ENCODE results near the gene RSAD1. TPM values are rescaled to one million over a fixed set of nuclear protein-coding genes. Genes with fewer than 3 reads are reported as not detected.

The RSAD1 gene
- polyA plus RNA-seq, 1 of the 3 experiments (the other 2 are of a cell fraction), result 44.7 TPM

GRCh38 chr17:50534222-50534978 is 55.7 kb downstream of the RSAD1 start:
- ChIA-PET CTCF (interaction anchor here (0.7 to 24.2 kb wide), 9 partner anchors 12 to 89 kb away, joined by 3 to 1212 read pairs (median 5); partner anchors contain the start of genes RSAD1 and SPATA20), POLR2A (interaction anchor here (0.7 to 2.3 kb wide), 2 partner anchors 7 to 89 kb away, joined by 5 to 14 read pairs; no protein-coding TSS in a partner anchor)
- Histone ChIP-seq H2AFZ (ENCODE audit: low read depth) (no peak overlapping the region), H4K20me1 (ENCODE audit: insufficient read depth) (no peaks in the 10 kb centered on the region), H3K4me3 (ENCODE audit: low read depth in 2 of 2, low read length in 1 of 2) (no peak overlapping the region), H3K4me2 (peak overlapping the region; percentile 54; the same call in 1 of the 2 replicates), H3K79me2 (ENCODE audit: insufficient read depth) (no peaks in the 10 kb centered on the region), H3K9me3 (no peaks in the 10 kb centered on the region), H3K27ac (ENCODE audit: low read depth in 2 of 2, low read length in 1 of 2) (no peak overlapping the region), H3K4me1 (ENCODE audit: control insufficient read depth in 1 of 2, insufficient read depth in 2 of 2, low read depth in 1 of 2, low read length in 1 of 2) (peaks cover 7 to 30% of the 10 kb centered on the region in 2 experiments; a peak in 3 of 4 replicates), H3K9me2 (no peaks in the 10 kb centered on the region), H3K27me3 (ENCODE audit: insufficient read depth) (peaks cover 28% of the 10 kb centered on the region; the same call in 1 of the 2 replicates), H3K9ac (no peak overlapping the region), H3F3A (replicated peaks; ENCODE audit: insufficient read depth) (no peaks in the 10 kb centered on the region), H3K36me3 (replicated peaks in 1 of 2; ENCODE audit: control insufficient read depth in 1 of 2, insufficient read depth in 2 of 2, low read length in 1 of 2) (no peaks in the 10 kb centered on the region)
- WGBS (ENCODE audit: low lambda C conversion rate), result 87% methylated on average over 24 of the region's 24 CpGs
- peak; percentile 62 for DNase-seq
- no peak for TF ChIP-seq RCOR1 (IDR thresholded peaks at IDR 0.05; ENCODE audit: low read length)
- TF ChIP-seq EZH2phosphoT487 (IDR thresholded peaks at IDR 0.05; ENCODE audit: borderline replicate concordance, low read depth), result no peak
- TF ChIP-seq TEAD4 (IDR thresholded peaks at IDR 0.05; ENCODE audit: borderline replicate concordance, insufficient read depth), result no peak
- TF ChIP-seq, protein P1, sequence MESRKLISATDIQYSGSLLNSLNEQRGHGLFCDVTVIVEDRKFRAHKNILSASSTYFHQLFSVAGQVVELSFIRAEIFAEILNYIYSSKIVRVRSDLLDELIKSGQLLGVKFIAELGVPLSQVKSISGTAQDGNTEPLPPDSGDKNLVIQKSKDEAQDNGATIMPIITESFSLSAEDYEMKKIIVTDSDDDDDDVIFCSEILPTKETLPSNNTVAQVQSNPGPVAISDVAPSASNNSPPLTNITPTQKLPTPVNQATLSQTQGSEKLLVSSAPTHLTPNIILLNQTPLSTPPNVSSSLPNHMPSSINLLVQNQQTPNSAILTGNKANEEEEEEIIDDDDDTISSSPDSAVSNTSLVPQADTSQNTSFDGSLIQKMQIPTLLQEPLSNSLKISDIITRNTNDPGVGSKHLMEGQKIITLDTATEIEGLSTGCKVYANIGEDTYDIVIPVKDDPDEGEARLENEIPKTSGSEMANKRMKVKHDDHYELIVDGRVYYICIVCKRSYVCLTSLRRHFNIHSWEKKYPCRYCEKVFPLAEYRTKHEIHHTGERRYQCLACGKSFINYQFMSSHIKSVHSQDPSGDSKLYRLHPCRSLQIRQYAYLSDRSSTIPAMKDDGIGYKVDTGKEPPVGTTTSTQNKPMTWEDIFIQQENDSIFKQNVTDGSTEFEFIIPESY (IDR thresholded peaks at IDR 0.05; ENCODE audit: borderline replicate concordance, low read depth), result no peak
- no peak for TF ChIP-seq RAD21 (IDR thresholded peaks at IDR 0.05; ENCODE audit: low read length)
- TF ChIP-seq YY1 (IDR thresholded peaks at IDR 0.05; ENCODE audit: low read depth), result no peak
- TF ChIP-seq POLR2AphosphoS5 (IDR thresholded peaks at IDR 0.05; ENCODE audit: low read depth, low read length), result no peak
- no peak for TF ChIP-seq FOXJ3 (CRISPR knock-in tag; IDR thresholded peaks at IDR 0.05)
- no peak for TF ChIP-seq MAX (IDR thresholded peaks at IDR 0.05; ENCODE audit: low read depth)
- TF ChIP-seq, protein P2, sequence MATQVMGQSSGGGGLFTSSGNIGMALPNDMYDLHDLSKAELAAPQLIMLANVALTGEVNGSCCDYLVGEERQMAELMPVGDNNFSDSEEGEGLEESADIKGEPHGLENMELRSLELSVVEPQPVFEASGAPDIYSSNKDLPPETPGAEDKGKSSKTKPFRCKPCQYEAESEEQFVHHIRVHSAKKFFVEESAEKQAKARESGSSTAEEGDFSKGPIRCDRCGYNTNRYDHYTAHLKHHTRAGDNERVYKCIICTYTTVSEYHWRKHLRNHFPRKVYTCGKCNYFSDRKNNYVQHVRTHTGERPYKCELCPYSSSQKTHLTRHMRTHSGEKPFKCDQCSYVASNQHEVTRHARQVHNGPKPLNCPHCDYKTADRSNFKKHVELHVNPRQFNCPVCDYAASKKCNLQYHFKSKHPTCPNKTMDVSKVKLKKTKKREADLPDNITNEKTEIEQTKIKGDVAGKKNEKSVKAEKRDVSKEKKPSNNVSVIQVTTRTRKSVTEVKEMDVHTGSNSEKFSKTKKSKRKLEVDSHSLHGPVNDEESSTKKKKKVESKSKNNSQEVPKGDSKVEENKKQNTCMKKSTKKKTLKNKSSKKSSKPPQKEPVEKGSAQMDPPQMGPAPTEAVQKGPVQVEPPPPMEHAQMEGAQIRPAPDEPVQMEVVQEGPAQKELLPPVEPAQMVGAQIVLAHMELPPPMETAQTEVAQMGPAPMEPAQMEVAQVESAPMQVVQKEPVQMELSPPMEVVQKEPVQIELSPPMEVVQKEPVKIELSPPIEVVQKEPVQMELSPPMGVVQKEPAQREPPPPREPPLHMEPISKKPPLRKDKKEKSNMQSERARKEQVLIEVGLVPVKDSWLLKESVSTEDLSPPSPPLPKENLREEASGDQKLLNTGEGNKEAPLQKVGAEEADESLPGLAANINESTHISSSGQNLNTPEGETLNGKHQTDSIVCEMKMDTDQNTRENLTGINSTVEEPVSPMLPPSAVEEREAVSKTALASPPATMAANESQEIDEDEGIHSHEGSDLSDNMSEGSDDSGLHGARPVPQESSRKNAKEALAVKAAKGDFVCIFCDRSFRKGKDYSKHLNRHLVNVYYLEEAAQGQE (IDR thresholded peaks at IDR 0.05; ENCODE audit: low read depth, low read length), result no peak
- TF ChIP-seq TAF1 (IDR thresholded peaks at IDR 0.05; ENCODE audit: borderline replicate concordance, low read depth, low read length), result no peak
- TF ChIP-seq GATA2 (CRISPR knock-in tag; IDR thresholded peaks at IDR 0.05), result no peak; the same call in 1 of the 2 replicates
- no peak for TF ChIP-seq RXRA (IDR thresholded peaks at IDR 0.05; ENCODE audit: borderline replicate concordance, low read depth)
- no peak for TF ChIP-seq TCF12 (IDR thresholded peaks at IDR 0.05)
- TF ChIP-seq MEF2A (IDR thresholded peaks at IDR 0.05; ENCODE audit: borderline replicate concordance, low read depth), result no peak
- TF ChIP-seq JUND (IDR thresholded peaks at IDR 0.05), result no peak

All from SK-N-SH (cell line).